ENCODE results near the gene MBD5.

The MBD5 gene

DNA sequence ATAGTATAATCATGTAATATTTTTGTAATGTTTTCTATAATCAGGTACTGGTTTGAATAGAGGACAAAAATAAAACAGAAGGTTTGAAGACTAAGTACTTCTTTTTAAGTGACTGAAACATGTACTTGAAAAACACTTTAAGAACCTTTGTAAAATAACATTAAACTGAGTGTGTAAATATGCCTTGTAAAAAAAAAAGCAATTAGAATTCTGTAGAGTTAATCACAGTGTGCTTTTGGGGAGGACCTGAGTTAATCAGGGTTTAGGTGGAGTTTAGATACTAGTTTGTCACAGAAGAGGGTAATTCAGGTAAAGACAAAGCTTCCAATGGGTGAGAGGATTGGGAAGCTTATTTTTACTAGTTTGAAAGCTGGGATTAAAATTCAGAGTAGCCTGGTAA, 10.3 kb downstream of the MBD5 start:
- no peak overlapping the region for H3K4me2 ChIP-seq (ENCODE audit: low read length)
- no peak overlapping the region for H3K4ac ChIP-seq (ENCODE audit: low read depth, low read length)
- no peaks in the 10 kb centered on the region for H3K79me1 ChIP-seq (ENCODE audit: low read length)
- no peak overlapping the region for H4K8ac ChIP-seq (ENCODE audit: low read depth, low read length)
- H3K23ac ChIP-seq (ENCODE audit: low read length), result no peak overlapping the region
- H3K27ac ChIP-seq (ENCODE audit: low read depth, low read length), result no peak overlapping the region
- no peak overlapping the region for H2BK5ac ChIP-seq (ENCODE audit: low read depth, low read length, poor library complexity)
- no peak overlapping the region for H2BK120ac ChIP-seq (ENCODE audit: insufficient read depth, low read length, poor library complexity)
- H3K4me1 ChIP-seq (ENCODE audit: control insufficient read depth in 1 of 2, insufficient read depth in 2 of 2, low read length in 2 of 2), result no peaks in the 10 kb centered on the region
- H3K9me3 ChIP-seq (ENCODE audit: insufficient read depth, low read depth, low read length), result no peaks in the 10 kb centered on the region
- no peaks in the 10 kb centered on the region for H3K36me3 ChIP-seq (ENCODE audit: control insufficient read depth in 1 of 2, insufficient read depth in 2 of 2, low read length in 2 of 2)
- DNase-seq, result no peak
- H3K79me2 ChIP-seq (ENCODE audit: control insufficient read depth, insufficient read depth, low read length, poor library complexity), result no peaks in the 10 kb centered on the region
- H2BK12ac ChIP-seq (ENCODE audit: low read length), result no peak overlapping the region
- no peak overlapping the region for H3K18ac ChIP-seq (ENCODE audit: low read length)
- H4K12ac ChIP-seq (ENCODE audit: low read depth, low read length), result no peak overlapping the region
- no peak overlapping the region for H3K9ac ChIP-seq (ENCODE audit: low read length)
- H4K91ac ChIP-seq (ENCODE audit: low read depth, low read length), result no peak overlapping the region
- no peak overlapping the region for H3K4me3 ChIP-seq (ENCODE audit: low read depth, low read length)
- H3K27me3 ChIP-seq (ENCODE audit: insufficient read depth, low read length), result no peaks in the 10 kb centered on the region
- no peak overlapping the region for H3K14ac ChIP-seq (ENCODE audit: low read length)
- H2AK5ac ChIP-seq (ENCODE audit: low read length), result no peak overlapping the region
- no peak overlapping the region for H2AFZ ChIP-seq (ENCODE audit: insufficient read depth, low read length, poor library complexity)

DNA sequence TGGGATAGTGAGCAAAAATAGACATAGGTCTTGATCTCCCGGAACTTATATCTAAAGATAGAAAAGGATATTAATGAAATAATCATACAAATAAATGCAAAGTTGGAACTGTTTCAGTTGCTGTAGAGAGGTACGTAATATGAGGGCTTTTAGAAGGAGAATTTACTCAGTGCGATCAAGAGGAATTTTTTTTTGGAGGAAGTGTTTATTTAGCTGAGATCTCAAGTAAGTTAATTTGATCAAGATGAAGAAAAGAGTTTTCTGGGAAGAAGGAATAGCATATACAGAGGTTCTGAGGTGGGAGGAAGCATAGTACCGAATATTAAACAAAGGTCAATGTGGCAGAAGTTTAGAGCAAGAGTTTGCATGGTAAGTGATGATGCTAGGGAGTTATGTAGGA, 11.3 kb downstream of the MBD5 start:
- Histone ChIP-seq H4K91ac (ENCODE audit: low read depth, low read length) (no peak overlapping the region), H3K79me1 (ENCODE audit: low read length) (no peaks in the 10 kb centered on the region), H3K36me3 (ENCODE audit: control insufficient read depth in 1 of 2, insufficient read depth in 2 of 2, low read length in 2 of 2) (no peaks in the 10 kb centered on the region), H2BK5ac (ENCODE audit: low read depth, low read length, poor library complexity) (no peak overlapping the region), H3K23ac (ENCODE audit: low read length) (no peak overlapping the region), H3K4ac (ENCODE audit: low read depth, low read length) (no peak overlapping the region), H3K27ac (ENCODE audit: low read depth, low read length) (no peak overlapping the region), H3K4me3 (ENCODE audit: low read depth, low read length) (no peak overlapping the region), H3K14ac (ENCODE audit: low read length) (no peak overlapping the region), H2AFZ (ENCODE audit: insufficient read depth, low read length, poor library complexity) (no peak overlapping the region), H2BK12ac (ENCODE audit: low read length) (no peak overlapping the region), H3K9me3 (ENCODE audit: insufficient read depth, low read depth, low read length) (no peaks in the 10 kb centered on the region), H3K79me2 (ENCODE audit: control insufficient read depth, insufficient read depth, low read length, poor library complexity) (no peaks in the 10 kb centered on the region), H4K12ac (ENCODE audit: low read depth, low read length) (no peak overlapping the region), H2AK5ac (ENCODE audit: low read length) (no peak overlapping the region), H3K4me2 (ENCODE audit: low read length) (no peak overlapping the region), H3K4me1 (ENCODE audit: control insufficient read depth in 1 of 2, insufficient read depth in 2 of 2, low read length in 2 of 2) (no peaks in the 10 kb centered on the region), H2BK120ac (ENCODE audit: insufficient read depth, low read length, poor library complexity) (no peak overlapping the region), H3K9ac (ENCODE audit: low read length) (no peak overlapping the region), H3K27me3 (ENCODE audit: insufficient read depth, low read length) (no peaks in the 10 kb centered on the region), H3K18ac (ENCODE audit: low read length) (no peak overlapping the region), H4K8ac (ENCODE audit: low read depth, low read length) (no peak overlapping the region)
- no CpG with 5 or more reads among the region's 4 CpGs for WGBS (ENCODE audit: extremely low coverage, insufficient coverage, insufficient read length)
- DNase-seq, result no peak

DNA sequence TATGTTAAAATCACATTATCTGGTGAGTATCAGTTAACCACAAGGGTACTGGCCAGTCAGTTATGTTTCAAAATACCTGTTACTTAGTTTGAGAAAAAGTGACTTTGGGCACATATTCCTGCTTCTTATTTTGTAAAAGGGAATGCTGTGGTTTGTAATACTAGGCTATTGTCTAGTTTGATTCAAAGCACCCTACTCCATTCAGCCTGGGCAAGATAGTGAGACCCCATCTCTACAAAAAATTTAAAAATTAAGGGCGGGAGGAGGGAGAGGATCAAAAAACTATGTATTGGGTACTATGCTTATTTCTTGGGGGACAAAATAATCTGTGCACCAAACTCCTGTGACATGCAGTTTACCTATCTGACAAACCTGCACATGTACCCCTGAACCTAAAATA, 18.9 kb downstream of the MBD5 start:
- Histone ChIP-seq H3K4ac (ENCODE audit: low read depth, low read length) (no peak overlapping the region), H2BK5ac (ENCODE audit: low read depth, low read length, poor library complexity) (no peak overlapping the region), H2AFZ (ENCODE audit: insufficient read depth, low read length, poor library complexity) (no peak overlapping the region), H2BK120ac (ENCODE audit: insufficient read depth, low read length, poor library complexity) (no peak overlapping the region), H3K79me1 (ENCODE audit: low read length) (no peaks in the 10 kb centered on the region), H3K79me2 (ENCODE audit: control insufficient read depth, insufficient read depth, low read length, poor library complexity) (no peaks in the 10 kb centered on the region), H2AK5ac (ENCODE audit: low read length) (no peak overlapping the region), H4K12ac (ENCODE audit: low read depth, low read length) (no peak overlapping the region), H3K36me3 (ENCODE audit: control insufficient read depth in 1 of 2, insufficient read depth in 2 of 2, low read length in 2 of 2) (no peaks in the 10 kb centered on the region), H3K9ac (ENCODE audit: low read length) (no peak overlapping the region), H3K23ac (ENCODE audit: low read length) (no peak overlapping the region), H3K27ac (ENCODE audit: low read depth, low read length) (no peak overlapping the region), H3K18ac (ENCODE audit: low read length) (no peak overlapping the region), H2BK12ac (ENCODE audit: low read length) (no peak overlapping the region), H4K8ac (ENCODE audit: low read depth, low read length) (no peak overlapping the region), H3K9me3 (ENCODE audit: insufficient read depth, low read depth, low read length) (no peaks in the 10 kb centered on the region), H3K27me3 (ENCODE audit: insufficient read depth, low read length) (no peaks in the 10 kb centered on the region), H3K4me3 (ENCODE audit: low read depth, low read length) (no peak overlapping the region), H3K4me2 (ENCODE audit: low read length) (no peak overlapping the region), H3K14ac (ENCODE audit: low read length) (no peak overlapping the region), H4K91ac (ENCODE audit: low read depth, low read length) (no peak overlapping the region), H3K4me1 (ENCODE audit: control insufficient read depth in 1 of 2, insufficient read depth in 2 of 2, low read length in 2 of 2) (no peaks in the 10 kb centered on the region)
- WGBS (ENCODE audit: extremely low coverage, insufficient coverage, insufficient read length), result no CpG with 5 or more reads among the region's 1 CpG
- DNase-seq, result no peak

DNA sequence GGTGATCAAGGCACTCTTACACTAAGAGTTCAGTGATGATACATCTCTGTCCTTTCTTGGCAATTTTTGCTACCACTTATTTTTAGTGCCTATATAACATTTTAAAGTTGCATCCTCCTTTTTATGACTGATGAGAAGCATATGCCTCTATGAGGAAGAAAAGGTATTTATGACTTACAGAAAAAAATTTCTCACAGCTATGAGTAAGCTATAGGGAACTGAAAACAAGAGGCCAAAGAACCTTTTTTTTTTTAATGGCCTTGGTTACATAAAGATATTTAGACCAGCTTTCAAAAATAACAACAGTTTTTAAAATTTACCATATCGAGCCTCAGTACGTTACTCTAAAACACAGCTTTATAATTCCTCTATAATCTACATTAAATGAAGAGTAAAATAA, 21.3 kb downstream of the MBD5 start:
- Histone ChIP-seq H3K27me3 (ENCODE audit: insufficient read depth, low read length) (no peaks in the 10 kb centered on the region), H3K4me3 (ENCODE audit: low read depth, low read length) (no peak overlapping the region), H2BK120ac (ENCODE audit: insufficient read depth, low read length, poor library complexity) (no peak overlapping the region), H2BK12ac (ENCODE audit: low read length) (no peak overlapping the region), H3K4me1 (ENCODE audit: control insufficient read depth in 1 of 2, insufficient read depth in 2 of 2, low read length in 2 of 2) (no peaks in the 10 kb centered on the region), H2BK5ac (ENCODE audit: low read depth, low read length, poor library complexity) (no peak overlapping the region), H2AK5ac (ENCODE audit: low read length) (no peak overlapping the region), H2AFZ (ENCODE audit: insufficient read depth, low read length, poor library complexity) (no peak overlapping the region), H4K8ac (ENCODE audit: low read depth, low read length) (no peak overlapping the region), H3K23ac (ENCODE audit: low read length) (no peak overlapping the region), H3K4ac (ENCODE audit: low read depth, low read length) (no peak overlapping the region), H3K79me2 (ENCODE audit: control insufficient read depth, insufficient read depth, low read length, poor library complexity) (no peaks in the 10 kb centered on the region), H3K36me3 (ENCODE audit: control insufficient read depth in 1 of 2, insufficient read depth in 2 of 2, low read length in 2 of 2) (no peaks in the 10 kb centered on the region), H3K14ac (ENCODE audit: low read length) (no peak overlapping the region), H3K27ac (ENCODE audit: low read depth, low read length) (no peak overlapping the region), H3K4me2 (ENCODE audit: low read length) (no peak overlapping the region), H4K12ac (ENCODE audit: low read depth, low read length) (no peak overlapping the region), H3K9me3 (ENCODE audit: insufficient read depth, low read depth, low read length) (no peaks in the 10 kb centered on the region), H3K18ac (ENCODE audit: low read length) (no peak overlapping the region), H4K91ac (ENCODE audit: low read depth, low read length) (no peak overlapping the region), H3K79me1 (ENCODE audit: low read length) (no peaks in the 10 kb centered on the region), H3K9ac (ENCODE audit: low read length) (no peak overlapping the region)
- DNase-seq, result no peak
- no CpG with 5 or more reads among the region's 2 CpGs for WGBS (ENCODE audit: extremely low coverage, insufficient coverage, insufficient read length)

DNA sequence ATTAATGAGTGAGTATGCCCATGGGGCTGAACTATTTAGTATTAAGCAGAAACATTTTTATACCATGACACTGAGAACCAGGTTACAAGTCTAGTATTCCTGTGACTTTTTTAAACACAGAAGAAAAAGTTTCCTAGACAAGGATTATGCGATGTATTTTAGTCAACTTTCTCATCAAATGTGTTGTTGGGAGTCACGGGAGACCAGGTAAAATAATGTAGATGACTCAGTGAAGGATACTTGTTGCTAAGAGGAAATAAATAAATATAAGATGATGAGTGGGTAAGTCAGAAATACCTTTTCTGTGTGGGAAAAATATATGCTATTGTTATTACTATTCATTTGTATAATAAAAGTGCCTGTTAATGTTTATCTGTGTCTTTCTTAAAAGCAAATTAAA, 23.4 kb downstream of the MBD5 start:
- no peak overlapping the region for H4K12ac ChIP-seq (ENCODE audit: low read depth, low read length)
- H3K79me1 ChIP-seq (ENCODE audit: low read length), result no peaks in the 10 kb centered on the region
- H3K4me3 ChIP-seq (ENCODE audit: low read depth, low read length), result no peak overlapping the region
- H4K91ac ChIP-seq (ENCODE audit: low read depth, low read length), result no peak overlapping the region
- H3K4me2 ChIP-seq (ENCODE audit: low read length), result no peak overlapping the region
- H3K27ac ChIP-seq (ENCODE audit: low read depth, low read length), result no peak overlapping the region
- no peak overlapping the region for H2AFZ ChIP-seq (ENCODE audit: insufficient read depth, low read length, poor library complexity)
- H3K23ac ChIP-seq (ENCODE audit: low read length), result no peak overlapping the region
- H3K14ac ChIP-seq (ENCODE audit: low read length), result no peak overlapping the region
- no peak overlapping the region for H2BK12ac ChIP-seq (ENCODE audit: low read length)
- no peaks in the 10 kb centered on the region for H3K79me2 ChIP-seq (ENCODE audit: control insufficient read depth, insufficient read depth, low read length, poor library complexity)
- no peak overlapping the region for H3K4ac ChIP-seq (ENCODE audit: low read depth, low read length)
- no peak for DNase-seq
- no peaks in the 10 kb centered on the region for H3K27me3 ChIP-seq (ENCODE audit: insufficient read depth, low read length)
- H3K9me3 ChIP-seq (ENCODE audit: insufficient read depth, low read depth, low read length), result no peaks in the 10 kb centered on the region
- H3K36me3 ChIP-seq (ENCODE audit: control insufficient read depth in 1 of 2, insufficient read depth in 2 of 2, low read length in 2 of 2), result no peaks in the 10 kb centered on the region
- H2BK5ac ChIP-seq (ENCODE audit: low read depth, low read length, poor library complexity), result no peak overlapping the region
- no peak overlapping the region for H2AK5ac ChIP-seq (ENCODE audit: low read length)
- H3K9ac ChIP-seq (ENCODE audit: low read length), result no peak overlapping the region
- no peaks in the 10 kb centered on the region for H3K4me1 ChIP-seq (ENCODE audit: control insufficient read depth in 1 of 2, insufficient read depth in 2 of 2, low read length in 2 of 2)
- no peak overlapping the region for H3K18ac ChIP-seq (ENCODE audit: low read length)
- H4K8ac ChIP-seq (ENCODE audit: low read depth, low read length), result no peak overlapping the region
- no peak overlapping the region for H2BK120ac ChIP-seq (ENCODE audit: insufficient read depth, low read length, poor library complexity)
- no CpG with 5 or more reads among the region's 2 CpGs for WGBS (ENCODE audit: extremely low coverage, insufficient coverage, insufficient read length)
